IPS-20b (cell line): ENCODE results near the gene POLR2L.

Source experiments
- H3K27ac ChIP-seq: one replicate; pipeline ENCODE4 v1.5.1; 2013; ENCODE audit warnings: low read length
- H3K27me3 ChIP-seq: 2 replicates; pipeline ENCODE4 v1.6.1; 2013; ENCODE audit warnings: mild to moderate bottlenecking, low read length, inconsistent platforms; ENCODE audit not compliant: insufficient read depth
- H3K36me3 ChIP-seq: 2 replicates; pipeline ENCODE4 v1.6.1; 2013; ENCODE audit warnings: low read depth, mild to moderate bottlenecking, inconsistent platforms, low read length, moderate library complexity; ENCODE audit not compliant: insufficient read depth
- H3K4me1 ChIP-seq: 2 replicates; pipeline ENCODE4 v1.6.1; 2013; ENCODE audit warnings: mild to moderate bottlenecking, control low read depth, inconsistent platforms, low read length, moderate library complexity; ENCODE audit not compliant: insufficient read depth
- H3K4me3 ChIP-seq: 2 replicates; pipeline ENCODE4 v1.5.1; 2013; ENCODE audit warnings: mild to moderate bottlenecking, low read length, inconsistent platforms
- H3K9ac ChIP-seq: 2 replicates; pipeline ENCODE4 v1.6.1; 2013; ENCODE audit warnings: low read depth, mild to moderate bottlenecking, inconsistent platforms, low read length, moderate library complexity
- H3K9me3 ChIP-seq: 2 replicates; pipeline ENCODE4 v1.6.1; 2013; ENCODE audit warnings: mild to moderate bottlenecking, low read depth, low read length, inconsistent platforms; ENCODE audit not compliant: insufficient read depth

POLR2L gene

GRCh38 chr11:827146-827896 is 15.0 kb downstream of the POLR2L start:
- Histone ChIP-seq H3K36me3 (peaks cover 6% of the 10 kb centered on the region), H3K9ac (peak overlapping the region; percentile 50; the same call in 1 of the 2 replicates), H3K4me3 (peak overlapping the region; percentile 64), H3K27ac (no peak overlapping the region), H3K27me3 (peaks cover 70% of the 10 kb centered on the region), H3K4me1 (peaks cover 22% of the 10 kb centered on the region), H3K9me3 (no peaks in the 10 kb centered on the region)

GRCh38 chr11:826836-827145 is 15.5 kb downstream of the POLR2L start:
- Histone ChIP-seq H3K27me3 (peaks cover 65% of the 10 kb centered on the region), H3K4me1 (peaks cover 17% of the 10 kb centered on the region), H3K27ac (no peak overlapping the region), H3K4me3 (peak overlapping the region; percentile 64; the same call in 1 of the 2 replicates), H3K36me3 (peaks cover 8% of the 10 kb centered on the region), H3K9ac (no peak overlapping the region), H3K9me3 (no peaks in the 10 kb centered on the region)

GRCh38 chr11:826227-826621 is 16.1 kb downstream of the POLR2L start:
- Histone ChIP-seq H3K4me1 (peaks cover 15% of the 10 kb centered on the region), H3K9me3 (no peaks in the 10 kb centered on the region), H3K27ac (no peak overlapping the region), H3K36me3 (peaks cover 8% of the 10 kb centered on the region), H3K4me3 (no peak overlapping the region), H3K27me3 (peaks cover 59% of the 10 kb centered on the region), H3K9ac (no peak overlapping the region)

GRCh38 chr11:825366-826226 is 16.7 kb downstream of the POLR2L start:
- Histone ChIP-seq H3K9ac (no peak overlapping the region), H3K36me3 (peaks cover 8% of the 10 kb centered on the region), H3K4me1 (peaks cover 15% of the 10 kb centered on the region; the same call in 1 of the 2 replicates), H3K27ac (no peak overlapping the region), H3K27me3 (peaks cover 53% of the 10 kb centered on the region), H3K9me3 (no peaks in the 10 kb centered on the region), H3K4me3 (no peak overlapping the region)

GRCh38 chr11:824942-825341 is 17.4 kb downstream of the POLR2L start:
- no peaks in the 10 kb centered on the region for H3K9me3 ChIP-seq
- H3K27ac ChIP-seq, result no peak overlapping the region
- H3K36me3 ChIP-seq, result peaks cover 8% of the 10 kb centered on the region
- H3K4me3 ChIP-seq, result no peak overlapping the region
- H3K4me1 ChIP-seq, result peaks cover 15% of the 10 kb centered on the region; the same call in 1 of the 2 replicates
- peaks cover 46% of the 10 kb centered on the region for H3K27me3 ChIP-seq
- H3K9ac ChIP-seq, result no peak overlapping the region

- no peak overlapping the region for H3K9ac ChIP-seq
- H3K27ac ChIP-seq, result no peak overlapping the region
- peaks cover 8% of the 10 kb centered on the region for H3K36me3 ChIP-seq
- peaks cover 41% of the 10 kb centered on the region for H3K27me3 ChIP-seq
- no peak overlapping the region for H3K4me3 ChIP-seq
- no peaks in the 10 kb centered on the region for H3K9me3 ChIP-seq
- peaks cover 15% of the 10 kb centered on the region; the same call in 1 of the 2 replicates for H3K4me1 ChIP-seq
Observed at GRCh38 chr11:824292-824880, 17.9 kb downstream of the POLR2L start.

- no peaks in the 10 kb centered on the region for H3K9me3 ChIP-seq
- H3K27me3 ChIP-seq, result peaks cover 33% of the 10 kb centered on the region
- no peak overlapping the region for H3K27ac ChIP-seq
- peaks cover 8% of the 10 kb centered on the region for H3K36me3 ChIP-seq
- no peak overlapping the region for H3K4me3 ChIP-seq
- peaks cover 8% of the 10 kb centered on the region; the same call in 1 of the 2 replicates for H3K4me1 ChIP-seq
- H3K9ac ChIP-seq, result no peak overlapping the region
Observed at GRCh38 chr11:823441-824291, 18.7 kb downstream of the POLR2L start.

GRCh38 chr11:821512-822371 is 20.6 kb downstream of the POLR2L start:
- H3K9me3 ChIP-seq, result no peaks in the 10 kb centered on the region
- peaks cover 8% of the 10 kb centered on the region for H3K36me3 ChIP-seq
- no peaks in the 10 kb centered on the region; the same call in 1 of the 2 replicates for H3K4me1 ChIP-seq
- peaks cover 15% of the 10 kb centered on the region for H3K27me3 ChIP-seq
- H3K9ac ChIP-seq, result no peak overlapping the region
- no peak overlapping the region for H3K27ac ChIP-seq
- H3K4me3 ChIP-seq, result no peak overlapping the region

GRCh38 chr11:820655-821511 is 21.4 kb downstream of the POLR2L start:
- Histone ChIP-seq H3K27ac (no peak overlapping the region), H3K4me3 (peak overlapping the region; percentile 74; the same call in 1 of the 2 replicates), H3K36me3 (peaks cover 8% of the 10 kb centered on the region), H3K4me1 (no peaks in the 10 kb centered on the region; the same call in 1 of the 2 replicates), H3K9ac (peak overlapping the region; percentile 59; the same call in 1 of the 2 replicates), H3K9me3 (no peaks in the 10 kb centered on the region), H3K27me3 (peaks cover 7% of the 10 kb centered on the region; the same call in 1 of the 2 replicates)
